Measurements from ENCODE around the gene DYRK1A. TPM values are rescaled to one million over a fixed set of nuclear protein-coding genes. Genes with fewer than 3 reads are reported as not detected.

Gene DYRK1A
- total and polyA plus RNA-seq, 4 donors: 42.4 to 95.9 (median 59.1) TPM

GRCh38 chr21:37462087-37462861 is 95.7 kb downstream of the DYRK1A start:
- Histone ChIP-seq H3K27me3 (ENCODE audit: control insufficient read depth, insufficient read depth, low read length) (no peaks in the 10 kb centered on the region), H3K9me3 (ENCODE audit: control insufficient read depth, insufficient read depth, low read length) (no peaks in the 10 kb centered on the region), H3K36me3 (ENCODE audit: control insufficient read depth, insufficient read depth, low read length) (peaks cover 2% of the 10 kb centered on the region), H3K27ac (ENCODE audit: low read depth, low read length) (no peak overlapping the region), H3K4me3 (ENCODE audit: low read depth, low read length) (no peak overlapping the region), H3K4me1 (ENCODE audit: control insufficient read depth, insufficient read depth, low read length) (peaks cover 9% of the 10 kb centered on the region)
- whole genome bisulfite sequencing (ENCODE audit: insufficient coverage): 40% methylated on average over 3 of the region's 5 CpGs
- peak in 1 of 6 donors; percentile 26 for DNase-seq (ENCODE audit: low read depth in 4 of 6, low spot score in 6 of 6)

GRCh38 chr21:37463083-37463801 is 96.7 kb downstream of the DYRK1A start:
- Histone ChIP-seq H3K9me3 (ENCODE audit: control insufficient read depth, insufficient read depth, low read length) (no peaks in the 10 kb centered on the region), H3K4me3 (ENCODE audit: low read depth, low read length) (no peak overlapping the region), H3K27me3 (ENCODE audit: control insufficient read depth, insufficient read depth, low read length) (no peaks in the 10 kb centered on the region), H3K27ac (ENCODE audit: low read depth, low read length) (no peak overlapping the region), H3K36me3 (ENCODE audit: control insufficient read depth, insufficient read depth, low read length) (no peaks in the 10 kb centered on the region), H3K4me1 (ENCODE audit: control insufficient read depth, insufficient read depth, low read length) (peaks cover 8% of the 10 kb centered on the region)
- WGBS (ENCODE audit: insufficient coverage): 41% methylated on average over 2 of the region's 6 CpGs
- DNase-seq (ENCODE audit: low read depth in 4 of 6, low spot score in 6 of 6): peak in 2 of 6 donors; percentile 52 to 67

GRCh38 chr21:37467082-37467481 is 100.5 kb downstream of the DYRK1A start:
- DNase-seq (ENCODE audit: low read depth in 4 of 6, low spot score in 6 of 6): no peak
- Histone ChIP-seq H3K4me1 (ENCODE audit: control insufficient read depth, insufficient read depth, low read length) (peaks cover 3% of the 10 kb centered on the region), H3K27me3 (ENCODE audit: control insufficient read depth, insufficient read depth, low read length) (no peaks in the 10 kb centered on the region), H3K36me3 (ENCODE audit: control insufficient read depth, insufficient read depth, low read length) (no peaks in the 10 kb centered on the region), H3K27ac (ENCODE audit: low read depth, low read length) (no peak overlapping the region), H3K9me3 (ENCODE audit: control insufficient read depth, insufficient read depth, low read length) (no peaks in the 10 kb centered on the region), H3K4me3 (ENCODE audit: low read depth, low read length) (no peak overlapping the region)
- WGBS (ENCODE audit: insufficient coverage): 95% methylated on average over 2 of the region's 3 CpGs

DNA sequence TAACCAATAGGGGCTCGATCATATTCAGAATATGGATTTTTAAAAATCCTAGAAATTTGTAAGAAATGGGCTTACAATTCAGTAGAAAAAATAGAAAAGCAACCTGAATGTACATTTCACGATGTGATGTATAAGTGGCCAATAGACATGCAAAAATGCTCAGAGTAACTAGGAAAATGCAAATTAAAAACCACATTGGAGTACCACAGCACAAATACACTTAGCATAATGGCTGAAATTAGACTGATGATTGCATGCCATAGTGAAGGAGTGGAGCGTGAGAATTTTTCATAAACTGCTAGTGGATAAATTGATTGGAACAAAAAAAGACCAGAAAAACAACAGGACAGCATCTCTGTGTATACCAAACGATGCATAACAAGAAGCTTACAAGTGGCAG is 102.3 kb downstream of the DYRK1A start:
- no peak overlapping the region for H3K27ac ChIP-seq (ENCODE audit: low read depth, low read length)
- H3K4me1 ChIP-seq (ENCODE audit: control insufficient read depth, insufficient read depth, low read length): no peaks in the 10 kb centered on the region
- DNase-seq (ENCODE audit: low read depth in 4 of 6, low spot score in 6 of 6): peak in 1 of 6 donors; percentile 38
- 100% methylated on average over 1 of the region's 4 CpGs for WGBS (ENCODE audit: insufficient coverage)
- H3K27me3 ChIP-seq (ENCODE audit: control insufficient read depth, insufficient read depth, low read length): no peaks in the 10 kb centered on the region
- H3K4me3 ChIP-seq (ENCODE audit: low read depth, low read length): no peak overlapping the region
- H3K36me3 ChIP-seq (ENCODE audit: control insufficient read depth, insufficient read depth, low read length): no peaks in the 10 kb centered on the region
- no peaks in the 10 kb centered on the region for H3K9me3 ChIP-seq (ENCODE audit: control insufficient read depth, insufficient read depth, low read length)

DNA sequence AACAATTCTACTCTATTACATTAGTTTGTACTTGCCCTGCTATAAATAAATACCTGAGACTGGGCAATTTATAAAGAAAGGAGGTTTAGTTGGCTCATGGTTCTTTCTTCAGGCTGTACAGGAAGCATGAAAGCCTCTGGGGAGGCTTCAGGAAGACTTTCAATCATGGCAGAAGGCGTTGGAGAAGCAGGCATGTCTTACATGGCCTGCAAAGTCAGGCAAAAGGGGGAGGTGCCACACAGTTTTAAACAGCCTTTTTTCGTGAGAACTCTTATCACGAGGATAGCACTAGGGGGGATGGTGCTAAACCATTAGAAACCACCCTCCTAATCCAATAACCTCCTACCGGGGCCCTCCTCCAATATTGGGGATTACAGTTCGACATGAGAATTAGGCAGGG is 102.9 kb downstream of the DYRK1A start:
- Histone ChIP-seq H3K27ac (ENCODE audit: low read depth, low read length) (no peak overlapping the region), H3K9me3 (ENCODE audit: control insufficient read depth, insufficient read depth, low read length) (no peaks in the 10 kb centered on the region), H3K4me1 (ENCODE audit: control insufficient read depth, insufficient read depth, low read length) (no peaks in the 10 kb centered on the region), H3K36me3 (ENCODE audit: control insufficient read depth, insufficient read depth, low read length) (no peaks in the 10 kb centered on the region), H3K4me3 (ENCODE audit: low read depth, low read length) (no peak overlapping the region), H3K27me3 (ENCODE audit: control insufficient read depth, insufficient read depth, low read length) (no peaks in the 10 kb centered on the region)
- DNase-seq (ENCODE audit: low read depth in 4 of 6, low spot score in 6 of 6): no peak
- 90% methylated on average over 1 of the region's 5 CpGs for WGBS (ENCODE audit: insufficient coverage)

DNA sequence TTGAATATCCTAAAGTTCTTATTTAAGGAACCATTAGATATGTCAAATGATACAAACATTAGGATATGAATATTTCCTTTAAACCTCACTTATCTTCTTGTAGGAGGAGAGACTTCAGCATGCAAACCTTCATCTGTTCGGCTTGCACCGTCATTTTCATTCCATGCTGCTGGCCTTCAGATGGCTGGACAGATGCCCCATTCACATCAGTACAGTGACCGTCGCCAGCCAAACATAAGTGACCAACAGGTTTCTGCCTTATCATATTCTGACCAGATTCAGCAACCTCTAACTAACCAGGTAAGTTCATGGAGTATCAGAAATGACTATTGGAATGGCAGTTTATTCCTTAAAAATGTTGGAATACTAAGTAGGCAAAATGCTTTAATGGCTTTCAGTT is 106.0 kb downstream of the DYRK1A start:
- Histone ChIP-seq H3K9me3 (ENCODE audit: control insufficient read depth, insufficient read depth, low read length) (no peaks in the 10 kb centered on the region), H3K27ac (ENCODE audit: low read depth, low read length) (no peak overlapping the region), H3K4me3 (ENCODE audit: low read depth, low read length) (no peak overlapping the region), H3K36me3 (ENCODE audit: control insufficient read depth, insufficient read depth, low read length) (no peaks in the 10 kb centered on the region), H3K4me1 (ENCODE audit: control insufficient read depth, insufficient read depth, low read length) (peaks cover 6% of the 10 kb centered on the region), H3K27me3 (ENCODE audit: control insufficient read depth, insufficient read depth, low read length) (no peaks in the 10 kb centered on the region)
- DNase-seq (ENCODE audit: low read depth in 4 of 6, low spot score in 6 of 6): no peak
- no CpG with 5 or more reads among the region's 4 CpGs for WGBS (ENCODE audit: insufficient coverage)

GRCh38 chr21:37473491-37473890 is 106.9 kb downstream of the DYRK1A start:
- WGBS (ENCODE audit: insufficient coverage): 88% methylated on average over 2 of the region's 6 CpGs
- H3K36me3 ChIP-seq (ENCODE audit: control insufficient read depth, insufficient read depth, low read length): no peaks in the 10 kb centered on the region
- H3K4me1 ChIP-seq (ENCODE audit: control insufficient read depth, insufficient read depth, low read length): peaks cover 8% of the 10 kb centered on the region
- H3K9me3 ChIP-seq (ENCODE audit: control insufficient read depth, insufficient read depth, low read length): no peaks in the 10 kb centered on the region
- H3K27ac ChIP-seq (ENCODE audit: low read depth, low read length): no peak overlapping the region
- no peak overlapping the region for H3K4me3 ChIP-seq (ENCODE audit: low read depth, low read length)
- no peaks in the 10 kb centered on the region for H3K27me3 ChIP-seq (ENCODE audit: control insufficient read depth, insufficient read depth, low read length)
- DNase-seq (ENCODE audit: low read depth in 4 of 6, low spot score in 6 of 6): no peak

GRCh38 chr21:37474342-37474741 is 107.8 kb downstream of the DYRK1A start:
- no peak for DNase-seq (ENCODE audit: low read depth in 4 of 6, low spot score in 6 of 6)
- H3K27ac ChIP-seq (ENCODE audit: low read depth, low read length): no peak overlapping the region
- H3K36me3 ChIP-seq (ENCODE audit: control insufficient read depth, insufficient read depth, low read length): no peaks in the 10 kb centered on the region
- no peak overlapping the region for H3K4me3 ChIP-seq (ENCODE audit: low read depth, low read length)
- peaks cover 8% of the 10 kb centered on the region for H3K4me1 ChIP-seq (ENCODE audit: control insufficient read depth, insufficient read depth, low read length)
- no peaks in the 10 kb centered on the region for H3K9me3 ChIP-seq (ENCODE audit: control insufficient read depth, insufficient read depth, low read length)
- no CpG with 5 or more reads among the region's 3 CpGs for WGBS (ENCODE audit: insufficient coverage)
- H3K27me3 ChIP-seq (ENCODE audit: control insufficient read depth, insufficient read depth, low read length): no peaks in the 10 kb centered on the region

GRCh38 chr21:37475186-37475868 is 108.8 kb downstream of the DYRK1A start:
- H3K9me3 ChIP-seq (ENCODE audit: control insufficient read depth, insufficient read depth, low read length): no peaks in the 10 kb centered on the region
- no peak for DNase-seq (ENCODE audit: low read depth in 4 of 6, low spot score in 6 of 6)
- peaks cover 8% of the 10 kb centered on the region for H3K4me1 ChIP-seq (ENCODE audit: control insufficient read depth, insufficient read depth, low read length)
- H3K27me3 ChIP-seq (ENCODE audit: control insufficient read depth, insufficient read depth, low read length): no peaks in the 10 kb centered on the region
- H3K4me3 ChIP-seq (ENCODE audit: low read depth, low read length): no peak overlapping the region
- no peak overlapping the region for H3K27ac ChIP-seq (ENCODE audit: low read depth, low read length)
- H3K36me3 ChIP-seq (ENCODE audit: control insufficient read depth, insufficient read depth, low read length): no peaks in the 10 kb centered on the region
